ENCODE results near the gene RPTOR.

The RPTOR gene

DNA sequence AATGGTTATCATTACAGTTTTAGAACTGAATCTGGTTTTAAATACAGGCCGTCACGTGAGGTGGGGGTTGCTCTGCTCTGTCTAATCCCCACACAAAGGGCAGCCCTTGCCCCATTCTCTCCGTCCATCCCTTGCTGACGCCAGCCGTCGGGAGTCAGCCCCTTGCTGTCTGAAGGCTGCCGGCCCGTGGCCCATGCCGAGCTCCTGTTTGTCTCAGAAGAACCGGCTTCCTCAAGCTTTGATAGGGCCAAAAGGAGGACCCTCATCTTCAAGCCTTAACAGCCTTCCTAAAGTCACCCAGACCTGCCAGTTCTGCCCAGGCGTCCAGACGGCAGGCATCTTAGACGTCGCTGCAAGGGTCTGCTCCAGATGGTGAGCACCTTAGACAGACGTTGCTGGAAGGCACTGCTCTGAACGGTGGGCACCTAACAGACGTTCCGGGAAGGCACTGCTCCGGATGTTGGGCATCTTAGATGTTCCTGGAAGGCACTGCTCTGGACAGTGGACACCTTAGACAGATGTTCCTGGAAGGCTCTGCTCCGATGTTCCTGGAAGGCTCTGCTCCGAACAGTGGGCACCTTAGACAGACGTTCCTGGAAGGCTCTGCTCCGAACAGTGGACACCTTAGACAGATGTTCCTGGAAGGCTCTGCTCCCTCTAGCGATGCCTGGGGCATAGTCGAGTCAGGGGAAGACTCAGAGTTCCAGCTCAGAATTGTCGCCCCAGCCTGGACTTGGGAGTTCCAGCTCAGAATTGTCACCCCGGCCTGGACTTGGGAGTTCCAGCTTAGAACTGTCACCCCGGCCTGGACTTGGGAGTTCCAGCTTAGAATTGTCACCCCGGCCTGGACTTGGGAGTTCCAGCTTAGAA, 411.9 kb downstream of the RPTOR start:
- DNase-seq, result no peak

GRCh38 chr17:80957461-80957941, 412.9 kb downstream of the RPTOR start:
- no peak for DNase-seq

GRCh38 chr17:80959330-80960036, 414.8 kb downstream of the RPTOR start:
- DNase-seq, result no peak

DNA sequence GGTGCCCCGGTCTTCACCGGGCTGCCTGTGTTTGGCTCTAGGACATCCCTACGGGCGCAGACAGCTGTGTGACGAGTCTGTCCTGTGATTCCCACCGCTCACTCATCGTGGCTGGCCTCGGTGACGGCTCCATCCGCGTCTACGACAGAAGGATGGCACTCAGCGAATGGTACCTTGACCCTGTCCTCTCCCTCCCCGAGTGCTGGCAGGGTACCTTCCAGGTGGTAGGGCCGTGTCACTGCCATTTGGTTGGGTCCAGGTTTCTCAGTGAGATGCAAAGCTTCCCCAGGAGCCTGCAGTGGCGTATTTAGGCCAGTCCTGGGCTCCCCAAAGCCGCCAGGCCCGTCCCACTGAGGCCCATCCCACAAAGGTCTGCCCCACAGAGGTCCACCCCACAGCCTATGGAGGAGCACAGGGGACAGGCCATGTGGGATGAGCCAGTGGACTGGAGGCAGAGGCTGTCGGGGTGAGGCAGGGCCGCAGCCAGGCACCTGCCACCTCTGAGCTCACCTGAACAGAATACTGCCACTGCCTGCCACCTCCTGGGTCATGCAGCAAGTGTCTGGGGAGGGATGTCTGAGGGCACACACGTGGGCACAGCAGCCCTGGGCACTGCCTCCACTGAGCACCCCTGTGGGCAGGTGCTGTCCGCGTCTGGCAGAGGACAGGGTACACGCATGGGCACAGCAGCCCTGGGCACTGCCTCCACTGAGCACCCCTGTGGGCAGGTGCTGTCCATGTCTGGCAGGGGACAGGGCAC, 415.6 kb downstream of the RPTOR start:
- no peak for DNase-seq

DNA sequence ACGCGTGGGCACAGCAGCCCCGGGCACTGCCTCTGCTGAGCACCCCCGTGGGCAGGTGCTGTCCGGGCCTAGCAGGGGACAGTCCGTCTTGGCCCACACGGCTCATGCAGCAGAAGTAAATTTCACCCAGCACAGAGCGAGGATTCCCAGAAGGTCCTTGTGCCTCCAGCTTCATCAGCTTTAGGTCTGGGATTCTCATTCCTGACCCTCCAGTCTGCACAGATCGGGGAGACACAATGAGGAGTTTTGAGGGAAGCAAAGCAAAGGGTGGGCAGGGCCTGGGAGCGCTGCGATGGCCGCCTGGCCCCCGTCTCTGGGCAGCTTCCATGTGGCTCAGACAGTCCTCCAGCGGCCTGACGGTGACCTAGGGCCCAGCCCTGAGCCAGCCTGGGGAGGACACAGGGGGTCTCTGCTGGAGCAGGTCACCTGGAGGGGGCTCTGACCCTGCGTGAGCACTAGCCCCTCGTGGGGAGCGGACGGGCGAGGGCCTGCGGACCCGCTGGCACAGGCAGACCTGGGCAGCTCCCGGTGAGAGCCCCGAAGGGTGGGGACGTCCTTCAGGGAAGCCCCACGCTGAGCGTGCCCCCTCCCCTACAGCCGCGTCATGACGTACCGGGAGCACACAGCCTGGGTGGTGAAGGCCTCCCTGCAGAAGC, 416.3 kb downstream of the RPTOR start:
- DNase-seq, result no peak

- DNase-seq, result no peak
Measured at GRCh38 chr17:80961541-80962330, 417.1 kb downstream of the RPTOR start.

GRCh38 chr17:80962356-80963329, 418.0 kb downstream of the RPTOR start:
- DNase-seq, result no peak

- DNase-seq, result no peak
Measured at GRCh38 chr17:80963812-80964543, 419.3 kb downstream of the RPTOR start.

- no peak for DNase-seq
Measured at GRCh38 chr17:80964544-80964856, 419.9 kb downstream of the RPTOR start.

- DNase-seq, result no peak
Measured at GRCh38 chr17:80964859-80965580, 420.4 kb downstream of the RPTOR start.

DNA sequence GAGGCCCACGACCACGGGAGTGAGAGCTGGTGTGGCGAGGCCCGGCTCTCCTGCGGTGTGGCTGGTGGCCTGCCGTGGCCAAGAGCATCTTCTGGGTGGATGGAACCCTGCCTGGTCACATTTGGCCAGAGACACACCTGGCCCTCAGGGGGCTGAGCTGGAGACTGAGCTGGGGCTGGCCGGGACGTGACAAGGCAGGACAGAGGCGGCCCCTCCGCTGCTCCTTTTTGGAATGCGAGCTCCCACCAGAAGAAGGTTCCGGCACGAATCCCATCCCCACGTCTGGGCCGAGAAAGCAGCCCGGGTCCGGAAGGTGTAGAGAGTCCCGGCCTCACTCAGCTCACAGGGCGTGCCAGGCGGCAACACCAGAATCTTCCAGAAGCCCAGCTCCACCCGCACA, 421.0 kb downstream of the RPTOR start:
- DNase-seq, result no peak

DNA sequence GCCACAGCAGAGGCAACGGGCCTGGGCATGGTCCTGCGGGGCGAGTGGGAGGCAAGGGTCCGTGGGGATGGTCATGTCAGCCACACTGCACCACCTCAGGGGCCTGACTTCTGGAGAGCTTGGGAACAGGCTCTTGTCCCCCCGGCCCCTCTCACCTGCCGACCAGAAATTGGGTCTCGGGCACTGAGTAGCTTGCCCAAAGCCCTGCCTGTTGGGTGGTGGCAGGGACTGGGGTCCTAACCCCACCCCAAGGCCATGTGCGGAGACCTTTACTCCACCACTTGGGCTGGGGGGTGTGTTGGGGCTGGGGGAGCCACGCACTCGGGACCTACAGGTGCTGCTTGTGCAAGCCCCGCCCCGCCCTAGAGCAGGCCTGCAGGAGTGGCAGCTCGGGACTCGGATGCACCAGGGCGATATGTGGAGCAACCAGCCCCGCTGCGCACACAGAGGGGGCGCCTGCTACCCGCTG, 422.8 kb downstream of the RPTOR start:
- DNase-seq, result no peak

GRCh38 chr17:80968602-80969029, 424.0 kb downstream of the RPTOR start:
- no peak for DNase-seq

- no peak for DNase-seq
Measured at GRCh38 chr17:80969030-80969673, 424.5 kb downstream of the RPTOR start.

- DNase-seq, result no peak
Measured at GRCh38 chr17:80969674-80970043, 425.0 kb downstream of the RPTOR start.

DNA sequence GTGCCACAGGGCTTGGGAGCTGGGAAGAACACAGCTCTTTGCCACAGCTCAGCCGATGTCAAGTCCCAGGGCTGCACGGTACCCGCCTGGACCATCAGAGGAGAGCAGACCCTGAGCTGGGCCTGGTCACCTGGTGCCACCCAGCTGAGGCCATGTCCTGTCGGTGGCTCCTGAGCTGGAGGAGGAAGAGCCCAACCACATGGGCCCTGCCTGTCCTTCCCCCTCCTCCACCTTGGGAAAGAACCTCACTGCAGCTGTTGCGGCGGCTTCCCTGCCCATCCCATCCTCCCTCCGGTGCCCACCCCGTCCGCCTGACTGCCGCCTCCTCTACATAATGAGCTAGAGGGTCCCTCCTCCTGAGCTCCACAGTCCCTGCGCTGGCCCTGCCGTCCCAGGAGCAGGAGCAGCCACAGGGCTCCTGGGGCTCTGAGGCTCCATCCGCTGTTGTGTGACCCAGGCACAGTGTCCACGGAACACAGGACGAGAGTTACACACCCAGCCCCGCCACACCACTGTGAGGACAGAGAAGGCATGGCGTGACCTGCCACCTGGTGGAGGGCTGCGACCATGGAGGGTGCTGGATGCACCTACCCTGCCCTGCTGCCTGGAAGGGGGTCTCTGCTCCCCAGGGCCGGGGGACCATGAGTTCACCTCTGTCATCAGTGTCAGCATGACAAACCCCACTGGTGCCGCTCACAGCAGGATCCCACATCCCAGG, 425.6 kb downstream of the RPTOR start:
- no peak for DNase-seq

GRCh38 chr17:80970762-80971703, 426.4 kb downstream of the RPTOR start:
- no peak for DNase-seq
